GM21526 (cell line): ENCODE results near the gene DIPK1B.

Experiments
- ATAC-seq: cut with Tn5 transposase; IDR thresholded peaks from one replicate; pipeline ENCODE4 v1.9.1; 2021; ENCODE audit warnings: moderate library complexity; ENCODE audit not compliant: unreplicated experiment, low FRiP score

DIPK1B gene

GRCh38 chr9:136686534-136686793 is 25.9 kb upstream of the DIPK1B start:
- no peak for ATAC-seq

GRCh38 chr9:136686794-136687711 is 25.3 kb upstream of the DIPK1B start, which contains the start of gene AGPAT2:
Gene AGPAT2, minus strand, starts transcription at chr9:136687457. Its CDS starts 100 bp downstream, at chr9:136687357.
- ATAC-seq = no peak

- ATAC-seq = no peak
These were observed 24.6 kb upstream of the DIPK1B start for GRCh38 chr9:136687721-136688223.

- ATAC-seq = no peak
These were observed 23.9 kb upstream of the DIPK1B start for GRCh38 chr9:136688274-136689107.

GRCh38 chr9:136689108-136689460 is 23.3 kb upstream of the DIPK1B start:
- ATAC-seq = no peak

- no peak for ATAC-seq
These were observed 22.1 kb upstream of the DIPK1B start for GRCh38 chr9:136690104-136690805.

GRCh38 chr9:136690806-136691261 is 21.5 kb upstream of the DIPK1B start:
- ATAC-seq = no peak

GRCh38 chr9:136691316-136692184 is 20.8 kb upstream of the DIPK1B start:
- no peak for ATAC-seq

- ATAC-seq = no peak
These were observed 19.9 kb upstream of the DIPK1B start for GRCh38 chr9:136692185-136693134.

- no peak for ATAC-seq
These were observed 19.3 kb upstream of the DIPK1B start for GRCh38 chr9:136693135-136693489.

- ATAC-seq = no peak
These were observed 18.7 kb upstream of the DIPK1B start for GRCh38 chr9:136693490-136694162.

- no peak for ATAC-seq
These were observed 18.1 kb upstream of the DIPK1B start for GRCh38 chr9:136694163-136694871.

GRCh38 chr9:136694872-136695247 is 17.5 kb upstream of the DIPK1B start:
- ATAC-seq = no peak

GRCh38 chr9:136695435-136695895 is 16.9 kb upstream of the DIPK1B start:
- ATAC-seq = no peak

GRCh38 chr9:136695955-136696354 is 16.4 kb upstream of the DIPK1B start:
- no peak for ATAC-seq

GRCh38 chr9:136696502-136696901 is 15.9 kb upstream of the DIPK1B start:
- ATAC-seq = no peak

- ATAC-seq = no peak
These were observed 15.1 kb upstream of the DIPK1B start for GRCh38 chr9:136697146-136697820.
